ENCODE data around the gene NPAS4. TPM values are rescaled to one million over a fixed set of nuclear protein-coding genes. Genes with fewer than 3 reads are reported as not detected.

Gene NPAS4
- not detected in 2 replicates for total RNA-seq

DNA sequence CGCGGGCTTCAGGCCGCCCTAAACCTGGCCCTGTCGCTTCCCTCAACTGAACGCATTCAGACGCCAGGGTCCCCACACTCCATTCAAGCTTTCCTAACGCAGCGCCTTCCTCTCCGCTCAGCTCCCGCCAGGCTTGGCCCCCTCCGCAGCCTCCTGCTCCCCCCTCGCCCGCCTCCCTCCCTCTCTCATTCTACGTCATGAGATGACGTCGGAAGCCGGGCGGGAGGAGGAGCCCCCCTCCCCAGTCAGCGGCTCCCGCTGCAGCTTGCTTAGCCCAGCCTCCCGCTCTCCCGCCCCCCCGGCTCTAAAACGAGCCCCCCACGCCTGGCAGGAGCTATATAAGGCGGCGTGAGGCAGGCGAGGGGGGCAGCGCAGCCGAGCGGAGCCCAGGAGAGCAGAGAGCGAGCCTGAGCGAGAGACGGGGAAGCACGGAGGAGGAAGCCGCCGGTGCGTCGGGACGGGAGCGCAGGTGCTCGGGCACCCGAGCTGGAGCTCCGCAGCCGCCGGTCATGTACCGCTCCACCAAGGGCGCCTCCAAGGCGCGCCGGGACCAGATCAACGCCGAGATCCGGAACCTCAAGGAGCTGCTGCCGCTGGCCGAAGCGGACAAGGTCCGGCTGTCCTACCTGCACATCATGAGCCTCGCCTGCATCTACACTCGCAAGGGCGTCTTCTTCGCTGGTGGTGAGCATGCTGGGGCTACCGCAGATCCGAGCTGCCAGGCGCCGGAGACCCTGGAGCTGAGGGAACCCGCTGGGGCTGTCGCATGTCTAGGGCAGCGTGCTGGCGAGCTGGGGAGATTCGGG, at the start of gene NPAS4:
NPAS4 (plus strand) TSS at position 365 of the 806 bp plus-strand sequence; CDS start at position 510, 145 bp downstream.

DNA sequence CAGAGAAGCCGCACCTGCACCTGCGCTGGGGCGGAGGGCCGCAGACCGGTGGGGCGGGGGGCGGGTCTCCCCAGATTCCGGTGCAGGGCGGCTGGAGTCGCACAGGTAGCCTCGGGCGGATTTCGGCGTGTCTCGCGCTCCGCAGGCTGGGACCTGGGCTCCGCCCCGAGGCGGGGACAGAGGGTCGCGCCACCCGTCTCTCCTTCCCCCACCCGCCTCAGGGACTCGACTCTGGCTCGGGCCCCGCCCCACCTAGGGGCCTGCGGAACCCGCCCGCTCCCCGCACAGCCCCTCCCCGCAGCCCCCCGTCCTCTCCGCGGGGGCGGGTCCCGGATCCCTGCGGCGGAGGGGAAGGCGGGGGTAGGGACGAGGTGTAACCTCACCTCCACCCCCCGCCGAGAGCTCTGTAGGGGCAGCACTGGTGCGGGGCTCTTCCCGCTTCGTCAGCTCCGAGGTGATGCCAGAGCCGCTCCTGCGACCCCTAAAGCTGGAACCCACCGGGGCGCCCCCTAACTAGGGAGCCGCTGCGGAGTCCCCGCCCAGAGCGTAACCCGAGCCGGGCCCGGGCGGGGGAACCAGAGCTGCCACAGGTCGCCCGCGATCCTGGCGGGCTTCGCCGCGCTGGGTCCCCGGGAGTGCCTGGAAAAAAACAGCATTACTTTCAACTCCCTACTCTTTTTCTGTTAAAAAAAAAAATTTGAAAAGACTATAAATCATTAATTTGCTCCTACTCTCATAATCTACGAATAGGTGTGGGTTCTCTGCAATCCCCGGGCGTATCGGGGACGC, 49.0 kb upstream of the NPAS4 start, which contains the start of gene SLC29A2:
SLC29A2 (minus strand) TSS at position 134 of the 789 bp plus-strand sequence. CDS start 169 bp downstream, outside the sequence.

DNA sequence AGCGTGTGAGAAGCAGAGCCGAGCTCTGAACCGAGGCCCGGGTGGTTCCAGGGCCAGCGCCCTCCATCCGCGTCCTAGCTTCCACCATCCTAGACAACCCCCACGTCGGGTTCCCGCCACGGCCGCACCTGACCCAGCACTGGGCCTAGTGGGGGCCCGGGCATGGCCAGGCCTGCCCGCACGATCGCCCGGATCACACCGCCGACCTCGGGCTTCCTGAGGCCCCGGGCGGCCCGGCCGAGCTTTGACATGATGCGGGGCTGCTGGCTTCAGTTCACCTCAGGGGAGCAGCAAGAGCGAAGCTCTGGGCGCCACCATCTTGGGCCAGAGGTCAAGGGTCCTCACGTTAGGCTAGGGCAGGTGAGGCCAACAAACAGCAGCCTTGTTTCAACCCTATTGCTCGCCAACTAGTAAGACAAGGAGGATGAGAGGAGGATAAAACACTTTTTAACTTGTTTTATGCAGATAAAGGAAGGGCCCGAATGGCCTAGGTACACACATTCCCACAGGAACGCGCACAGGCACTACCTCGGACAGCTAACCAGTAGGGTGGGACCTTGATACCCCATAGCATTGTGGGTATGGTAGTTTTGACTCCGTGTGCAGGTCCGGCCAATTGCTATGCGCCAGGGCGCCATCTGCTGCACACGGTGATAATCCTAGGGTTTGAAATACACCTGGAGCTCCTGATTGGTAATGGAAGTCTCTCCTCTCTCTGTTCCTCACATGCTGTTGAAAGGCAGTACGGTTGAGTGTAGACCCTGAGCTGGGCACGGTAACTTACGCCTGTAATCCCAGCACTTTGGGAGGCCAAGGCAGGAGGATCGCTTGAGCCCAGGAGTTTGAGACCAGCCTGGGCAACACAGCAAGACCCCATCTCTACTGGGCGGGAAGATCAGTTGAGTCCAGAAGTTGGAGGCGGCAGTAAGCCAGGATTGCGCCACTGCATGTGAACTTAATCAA, 17.9 kb downstream of the NPAS4 start, which contains the start of gene MRPL11:
MRPL11 (minus strand) TSS at position 345 of the 963 bp plus-strand sequence; CDS start at position 251, 94 bp downstream.

DNA sequence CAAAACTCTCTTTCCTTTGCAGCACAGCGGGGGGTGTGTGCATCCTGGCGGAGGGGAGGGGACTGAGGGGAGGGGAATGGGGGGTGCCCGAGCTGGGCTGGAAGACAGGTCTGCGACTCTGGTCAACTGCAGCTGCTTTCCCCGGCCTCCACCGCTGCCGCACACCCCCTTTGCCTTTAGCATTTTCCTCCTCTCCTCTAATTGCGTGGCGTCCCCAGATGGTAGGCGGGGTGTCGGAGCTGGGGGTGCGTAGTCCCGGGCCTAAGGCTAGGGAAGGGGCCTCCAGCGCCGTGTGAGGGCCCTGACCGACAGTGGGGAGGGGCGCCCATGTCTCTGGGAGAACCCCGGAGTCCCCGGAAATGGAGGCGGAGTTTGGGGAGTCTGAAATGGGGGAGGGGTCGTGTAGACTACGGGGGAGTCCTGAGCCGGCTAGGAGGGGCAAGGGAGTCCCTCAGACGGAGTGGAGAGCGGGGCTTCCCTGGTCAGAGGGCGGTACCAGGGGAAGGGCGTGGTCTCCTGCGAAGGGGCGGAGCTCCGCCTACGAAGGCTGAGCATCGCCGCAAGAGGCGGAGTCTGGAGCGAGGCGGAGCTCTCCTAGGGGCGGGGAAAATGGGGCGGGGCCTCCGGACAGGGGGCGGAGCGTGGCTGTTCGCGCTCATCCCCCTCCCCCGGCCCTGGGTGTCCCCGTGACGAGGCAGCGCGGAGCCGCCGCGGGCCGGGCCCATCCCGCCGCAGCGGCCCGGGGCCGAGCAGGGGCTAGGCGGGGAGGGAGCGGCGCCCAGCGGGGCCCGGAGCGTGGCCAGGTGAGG, 45.6 kb downstream of the NPAS4 start, which contains the start of gene PELI3:
PELI3 (plus strand) TSS at position 681 of the 809 bp plus-strand sequence. CDS start 1,224 bp downstream, outside the sequence.

Other genes starting within 250 kb of the NPAS4 start
- gene KLC2, start 163.3 kb upstream of the NPAS4 start, total RNA-seq, result 24.3 and 41.8 TPM in 2 replicates
- gene RAB1B, start 152.4 kb upstream of the NPAS4 start, total RNA-seq, result 60.3 and 122 TPM in 2 replicates
- 0.37 TPM in 1 of 2 replicates, not detected in the other for gene CNIH2, start 142.9 kb upstream of the NPAS4 start, total RNA-seq
- 152 and 209 TPM in 2 replicates for gene YIF1A, start 131.9 kb upstream of the NPAS4 start, total RNA-seq
- under 0.01 and 0.42 TPM in 2 replicates for gene TMEM151A, start 129.1 kb upstream of the NPAS4 start, total RNA-seq
- 52.9 and 81.7 TPM in 2 replicates for gene CD248, start 104.0 kb upstream of the NPAS4 start, total RNA-seq
- gene RIN1, start 84.6 kb upstream of the NPAS4 start, total RNA-seq, result 8.3 and 19.2 TPM in 2 replicates
- gene BRMS1, start 75.9 kb upstream of the NPAS4 start, total RNA-seq, result 35.9 and 38.6 TPM in 2 replicates
- gene B4GAT1, start 73.4 kb upstream of the NPAS4 start, total RNA-seq, result 44.0 and 95.6 TPM in 2 replicates
- gene SLC29A2, start 49.3 kb upstream of the NPAS4 start, total RNA-seq, result 0.30 and 0.97 TPM in 2 replicates
- 24.6 and 34.3 TPM in 2 replicates for gene MRPL11, start 17.8 kb downstream of the NPAS4 start, total RNA-seq
- 8.6 and 13.4 TPM in 2 replicates for gene PELI3, start 45.9 kb downstream of the NPAS4 start, total RNA-seq
- 43.1 and 63.9 TPM in 2 replicates for gene DPP3, start 59.4 kb downstream of the NPAS4 start, total RNA-seq
- gene BBS1, start 89.6 kb downstream of the NPAS4 start, total RNA-seq, result 34.4 and 38.2 TPM in 2 replicates
- gene ZDHHC24, start 125.0 kb downstream of the NPAS4 start, total RNA-seq, result 15.7 and 16.1 TPM in 2 replicates
- gene ACTN3, start 125.9 kb downstream of the NPAS4 start, total RNA-seq, result under 0.01 and 0.09 TPM in 2 replicates
- 13.8 and 27.0 TPM in 2 replicates for gene CTSF, start 147.6 kb downstream of the NPAS4 start, total RNA-seq
- 0.32 and 0.89 TPM in 2 replicates for gene CCDC87, start 172.0 kb downstream of the NPAS4 start, total RNA-seq
- 30.9 and 41.6 TPM in 2 replicates for gene CCS, start 172.2 kb downstream of the NPAS4 start, total RNA-seq
- gene RBM14, start 195.6 kb downstream of the NPAS4 start, total RNA-seq, result 25.2 and 43.8 TPM in 2 replicates
- 92.7 and 93.8 TPM in 2 replicates for gene RBM4, start 217.7 kb downstream of the NPAS4 start, total RNA-seq